GM13976 (cell line): Measurements from ENCODE around the gene ALOX12B.
"Not testable (repeated sequence)": the region's sequence is repeated elsewhere in the genome, so short reads cannot be mapped to it uniquely, and the experiment has no call there.

Source experiments
- DNase-seq: peaks from one replicate; pipeline ENCODE4 v3.0.0; 2012; ENCODE audit warnings: low spot score
- CTCF ChIP-seq: IDR thresholded peaks from 2 replicates; pipeline ENCODE4 v1.5.1; 2012; ENCODE audit warnings: borderline replicate concordance, mild to moderate bottlenecking; ENCODE audit not compliant: insufficient read depth; ENCODE audit errors: extremely low read depth, missing control alignments, control extremely low read depth
- in situ Hi-C: fragments of 300-500 bp; cut with MboI; formaldehyde crosslinking; loops from one replicate; pipeline ENCODE4 v1.12.0; 2022; ENCODE audit warnings: low sequenced_read_pairs, mixed read lengths, inconsistent platforms; ENCODE audit not compliant: unreplicated experiment

The ALOX12B gene

GRCh38 chr17:8066841-8067775 lies 20.4 kb downstream of the ALOX12B start:
- TF ChIP-seq CTCF, result no peak
- no peak for DNase-seq
- in situ Hi-C loops, result no loop called here

- in situ Hi-C loops, result no loop called here
- TF ChIP-seq CTCF, result no peak
- DNase-seq, result no peak
These were observed 22.9 kb downstream of the ALOX12B start for GRCh38 chr17:8064561-8065019.

GRCh38 chr17:8063761-8064534 lies 23.6 kb downstream of the ALOX12B start:
- in situ Hi-C loops, result no loop called here
- no peak for DNase-seq
- no peak for TF ChIP-seq CTCF

GRCh38 chr17:8062807-8063483 lies 24.6 kb downstream of the ALOX12B start:
- in situ Hi-C loops, result no loop called here
- no peak for TF ChIP-seq CTCF
- no peak for DNase-seq

- in situ Hi-C loops, result no loop called here
- DNase-seq, result no peak
- TF ChIP-seq CTCF, result no peak
These were observed 25.1 kb downstream of the ALOX12B start for GRCh38 chr17:8062435-8062806.

GRCh38 chr17:8061851-8062250 lies 25.7 kb downstream of the ALOX12B start:
- DNase-seq, in situ Hi-C loops: not testable (repeated sequence)
